GM12878 (cell line): ENCODE results near the gene ABCC3.

Source experiments
- ATF3 ChIP-seq: IDR thresholded peaks from 2 replicates; pipeline ENCODE4 v1.6.1; 2011; ENCODE audit warnings: low read depth, mild to moderate bottlenecking, low read length, moderate library complexity, borderline replicate concordance; ENCODE audit errors: extremely low read depth
- CHD2 ChIP-seq: IDR thresholded peaks from 2 replicates; pipeline ENCODE4 v1.6.1; 2011; ENCODE audit warnings: low read depth, low read length, improper control_type of control experiment, borderline replicate concordance
- E2F8 ChIP-seq: fragments of 450-650 bp; IDR thresholded peaks from 2 replicates; pipeline ENCODE4 v1.6.1; 2018; ENCODE audit warnings: mild to moderate bottlenecking, low read depth, moderate library complexity; ENCODE audit not compliant: partially characterized antibody
- EP300 ChIP-seq, 2 experiments: fragments of 150-350 bp in 1 of 2; IDR thresholded peaks; 2 replicates each; pipeline ENCODE4 v1.6.1; 2011 to 2012; ENCODE audit warnings: low read depth in 2 of 2, low read length in 2 of 2, borderline replicate concordance in 1 of 2, improper control_type of control experiment in 1 of 2, inconsistent platforms in 1 of 2; ENCODE audit not compliant: control insufficient read depth in 1 of 2
- EZH2 ChIP-seq: IDR thresholded peaks from 2 replicates; pipeline ENCODE4 v1.6.1; 2012; ENCODE audit warnings: low read depth, mild to moderate bottlenecking, control low read depth, inconsistent platforms, low read length, borderline replicate concordance; ENCODE audit not compliant: control insufficient read depth
- PAX5 ChIP-seq: IDR thresholded peaks from 2 replicates; pipeline ENCODE4 v1.6.1; 2011; ENCODE audit warnings: low read depth, low read length, borderline replicate concordance
- POLR2A ChIP-seq: IDR thresholded peaks from 2 replicates; pipeline ENCODE4 v1.6.1; 2011; ENCODE audit warnings: low read depth, mild to moderate bottlenecking, low read length
- RBBP5 ChIP-seq: fragments of 200-600 bp; sonication (generic); conservative IDR thresholded peaks from 2 replicates; pipeline ENCODE4 v1.6.1; 2016
- STAT3 ChIP-seq: IDR thresholded peaks from 2 replicates; pipeline ENCODE4 v1.6.1; 2011; ENCODE audit warnings: low read depth, low read length, improper control_type of control experiment
- TF ChIP-seq, protein P1 (sequence below): fragments of 450-650 bp; IDR thresholded peaks from 2 replicates; pipeline ENCODE4 v1.6.1; 2017; ENCODE audit warnings: mild to moderate bottlenecking
- TF ChIP-seq, protein P2 (sequence below): IDR thresholded peaks from 2 replicates; pipeline ENCODE4 v1.6.1; 2012; ENCODE audit warnings: low read depth, low read length, improper control_type of control experiment
- TF ChIP-seq, protein P3 (sequence below), 3 experiments: IDR thresholded peaks in 2 of 3; conservative IDR thresholded peaks in 1 of 3; 2 replicates each; pipeline ENCODE4 v1.5.1; 2011; ENCODE audit warnings: low read depth in 3 of 3, low read length in 3 of 3, mild to moderate bottlenecking in 3 of 3, control low read depth in 2 of 3, moderate library complexity in 2 of 3, inconsistent platforms in 1 of 3, mixed read lengths in 1 of 3; ENCODE audit not compliant: control insufficient read depth in 2 of 3, insufficient read depth in 1 of 3; ENCODE audit errors: extremely low read depth in 1 of 3
- TF ChIP-seq, protein P4 (sequence below): fragments of 450-650 bp; formaldehyde crosslinking; IDR thresholded peaks from 2 replicates; pipeline ENCODE4 v1.4.0; 2020; ENCODE audit warnings: mild to moderate bottlenecking, moderate library complexity
- TF ChIP-seq, protein P5 (sequence below): fragments of 450-650 bp; IDR thresholded peaks from 2 replicates; pipeline ENCODE4 v1.6.1; 2017; ENCODE audit warnings: mild to moderate bottlenecking, low read depth, inconsistent platforms; ENCODE audit not compliant: poor library complexity, severe bottlenecking

GRCh38 chr17:50599606-50600005, 35.1 kb upstream of the ABCC3 start:
- TF ChIP-seq, protein P1, sequence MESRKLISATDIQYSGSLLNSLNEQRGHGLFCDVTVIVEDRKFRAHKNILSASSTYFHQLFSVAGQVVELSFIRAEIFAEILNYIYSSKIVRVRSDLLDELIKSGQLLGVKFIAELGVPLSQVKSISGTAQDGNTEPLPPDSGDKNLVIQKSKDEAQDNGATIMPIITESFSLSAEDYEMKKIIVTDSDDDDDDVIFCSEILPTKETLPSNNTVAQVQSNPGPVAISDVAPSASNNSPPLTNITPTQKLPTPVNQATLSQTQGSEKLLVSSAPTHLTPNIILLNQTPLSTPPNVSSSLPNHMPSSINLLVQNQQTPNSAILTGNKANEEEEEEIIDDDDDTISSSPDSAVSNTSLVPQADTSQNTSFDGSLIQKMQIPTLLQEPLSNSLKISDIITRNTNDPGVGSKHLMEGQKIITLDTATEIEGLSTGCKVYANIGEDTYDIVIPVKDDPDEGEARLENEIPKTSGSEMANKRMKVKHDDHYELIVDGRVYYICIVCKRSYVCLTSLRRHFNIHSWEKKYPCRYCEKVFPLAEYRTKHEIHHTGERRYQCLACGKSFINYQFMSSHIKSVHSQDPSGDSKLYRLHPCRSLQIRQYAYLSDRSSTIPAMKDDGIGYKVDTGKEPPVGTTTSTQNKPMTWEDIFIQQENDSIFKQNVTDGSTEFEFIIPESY, result no peak
- TF ChIP-seq ATF3, result no peak
- no peak for TF ChIP-seq EZH2
- TF ChIP-seq EP300 (IDR thresholded peaks at IDR 0.05; ENCODE audit: borderline replicate concordance in 1 of 2, control insufficient read depth in 1 of 2, low read depth in 2 of 2, low read length in 2 of 2), result no peak
- TF ChIP-seq, protein P2, sequence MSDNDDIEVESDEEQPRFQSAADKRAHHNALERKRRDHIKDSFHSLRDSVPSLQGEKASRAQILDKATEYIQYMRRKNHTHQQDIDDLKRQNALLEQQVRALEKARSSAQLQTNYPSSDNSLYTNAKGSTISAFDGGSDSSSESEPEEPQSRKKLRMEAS, result no peak
- TF ChIP-seq, protein P3, sequence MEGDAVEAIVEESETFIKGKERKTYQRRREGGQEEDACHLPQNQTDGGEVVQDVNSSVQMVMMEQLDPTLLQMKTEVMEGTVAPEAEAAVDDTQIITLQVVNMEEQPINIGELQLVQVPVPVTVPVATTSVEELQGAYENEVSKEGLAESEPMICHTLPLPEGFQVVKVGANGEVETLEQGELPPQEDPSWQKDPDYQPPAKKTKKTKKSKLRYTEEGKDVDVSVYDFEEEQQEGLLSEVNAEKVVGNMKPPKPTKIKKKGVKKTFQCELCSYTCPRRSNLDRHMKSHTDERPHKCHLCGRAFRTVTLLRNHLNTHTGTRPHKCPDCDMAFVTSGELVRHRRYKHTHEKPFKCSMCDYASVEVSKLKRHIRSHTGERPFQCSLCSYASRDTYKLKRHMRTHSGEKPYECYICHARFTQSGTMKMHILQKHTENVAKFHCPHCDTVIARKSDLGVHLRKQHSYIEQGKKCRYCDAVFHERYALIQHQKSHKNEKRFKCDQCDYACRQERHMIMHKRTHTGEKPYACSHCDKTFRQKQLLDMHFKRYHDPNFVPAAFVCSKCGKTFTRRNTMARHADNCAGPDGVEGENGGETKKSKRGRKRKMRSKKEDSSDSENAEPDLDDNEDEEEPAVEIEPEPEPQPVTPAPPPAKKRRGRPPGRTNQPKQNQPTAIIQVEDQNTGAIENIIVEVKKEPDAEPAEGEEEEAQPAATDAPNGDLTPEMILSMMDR (IDR thresholded peaks at IDR 0.05 in 2 of 3, conservative IDR thresholded peaks at IDR 0.05 in 1 of 3; ENCODE audit: control insufficient read depth in 2 of 3, extremely low read depth in 1 of 3, insufficient read depth in 1 of 3, low read depth in 3 of 3, low read length in 3 of 3), result no peak
- no peak for TF ChIP-seq E2F8
- TF ChIP-seq POLR2A, result no peak
- TF ChIP-seq CHD2, result no peak
- TF ChIP-seq, protein P4, sequence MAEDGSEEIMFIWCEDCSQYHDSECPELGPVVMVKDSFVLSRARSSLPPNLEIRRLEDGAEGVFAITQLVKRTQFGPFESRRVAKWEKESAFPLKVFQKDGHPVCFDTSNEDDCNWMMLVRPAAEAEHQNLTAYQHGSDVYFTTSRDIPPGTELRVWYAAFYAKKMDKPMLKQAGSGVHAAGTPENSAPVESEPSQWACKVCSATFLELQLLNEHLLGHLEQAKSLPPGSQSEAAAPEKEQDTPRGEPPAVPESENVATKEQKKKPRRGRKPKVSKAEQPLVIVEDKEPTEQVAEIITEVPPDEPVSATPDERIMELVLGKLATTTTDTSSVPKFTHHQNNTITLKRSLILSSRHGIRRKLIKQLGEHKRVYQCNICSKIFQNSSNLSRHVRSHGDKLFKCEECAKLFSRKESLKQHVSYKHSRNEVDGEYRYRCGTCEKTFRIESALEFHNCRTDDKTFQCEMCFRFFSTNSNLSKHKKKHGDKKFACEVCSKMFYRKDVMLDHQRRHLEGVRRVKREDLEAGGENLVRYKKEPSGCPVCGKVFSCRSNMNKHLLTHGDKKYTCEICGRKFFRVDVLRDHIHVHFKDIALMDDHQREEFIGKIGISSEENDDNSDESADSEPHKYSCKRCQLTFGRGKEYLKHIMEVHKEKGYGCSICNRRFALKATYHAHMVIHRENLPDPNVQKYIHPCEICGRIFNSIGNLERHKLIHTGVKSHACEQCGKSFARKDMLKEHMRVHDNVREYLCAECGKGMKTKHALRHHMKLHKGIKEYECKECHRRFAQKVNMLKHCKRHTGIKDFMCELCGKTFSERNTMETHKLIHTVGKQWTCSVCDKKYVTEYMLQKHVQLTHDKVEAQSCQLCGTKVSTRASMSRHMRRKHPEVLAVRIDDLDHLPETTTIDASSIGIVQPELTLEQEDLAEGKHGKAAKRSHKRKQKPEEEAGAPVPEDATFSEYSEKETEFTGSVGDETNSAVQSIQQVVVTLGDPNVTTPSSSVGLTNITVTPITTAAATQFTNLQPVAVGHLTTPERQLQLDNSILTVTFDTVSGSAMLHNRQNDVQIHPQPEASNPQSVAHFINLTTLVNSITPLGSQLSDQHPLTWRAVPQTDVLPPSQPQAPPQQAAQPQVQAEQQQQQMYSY (CRISPR knock-in tag), result no peak
- no peak for TF ChIP-seq RBBP5
- TF ChIP-seq PAX5, result no peak
- TF ChIP-seq, protein P5, sequence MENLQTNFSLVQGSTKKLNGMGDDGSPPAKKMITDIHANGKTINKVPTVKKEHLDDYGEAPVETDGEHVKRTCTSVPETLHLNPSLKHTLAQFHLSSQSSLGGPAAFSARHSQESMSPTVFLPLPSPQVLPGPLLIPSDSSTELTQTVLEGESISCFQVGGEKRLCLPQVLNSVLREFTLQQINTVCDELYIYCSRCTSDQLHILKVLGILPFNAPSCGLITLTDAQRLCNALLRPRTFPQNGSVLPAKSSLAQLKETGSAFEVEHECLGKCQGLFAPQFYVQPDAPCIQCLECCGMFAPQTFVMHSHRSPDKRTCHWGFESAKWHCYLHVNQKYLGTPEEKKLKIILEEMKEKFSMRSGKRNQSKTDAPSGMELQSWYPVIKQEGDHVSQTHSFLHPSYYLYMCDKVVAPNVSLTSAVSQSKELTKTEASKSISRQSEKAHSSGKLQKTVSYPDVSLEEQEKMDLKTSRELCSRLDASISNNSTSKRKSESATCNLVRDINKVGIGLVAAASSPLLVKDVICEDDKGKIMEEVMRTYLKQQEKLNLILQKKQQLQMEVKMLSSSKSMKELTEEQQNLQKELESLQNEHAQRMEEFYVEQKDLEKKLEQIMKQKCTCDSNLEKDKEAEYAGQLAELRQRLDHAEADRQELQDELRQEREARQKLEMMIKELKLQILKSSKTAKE, result no peak
- no peak for TF ChIP-seq STAT3
